Calu3 (cell line): ENCODE measurements around the gene PLCH2. TPM values are rescaled to one million over a fixed set of nuclear protein-coding genes. Genes with fewer than 3 reads are reported as not detected.

Source experiments
- BruUV-seq: library from RNA; stranded (reverse); fragments of 400-500 nt; replicated peaks from 2 replicates; lab custom pipeline; 2021; lab: Mats Ljungman, UMichigan
- CTCF ChIA-PET: fragments of 300-600 bp; sonication (Branson Sonifier 250); formaldehyde crosslinking; loops from one replicate; lab custom pipeline; 2022; ENCODE audit warnings: antibody characterized with exemption; lab: Charles Lee
- DNase-seq: peaks from one replicate; pipeline ENCODE4 v3.0.0; 2022
- H3K27ac Mint-ChIP-seq: one replicate; pipeline ENCODE4 v1.8.0; 2022; ENCODE audit warnings: mixed read lengths; ENCODE audit not compliant: unreplicated experiment
- H3K27me3 Mint-ChIP-seq: one replicate; pipeline ENCODE4 v1.8.0; 2022; ENCODE audit warnings: mixed read lengths; ENCODE audit not compliant: unreplicated experiment
- H3K36me3 Mint-ChIP-seq: one replicate; pipeline ENCODE4 v1.8.0; 2022; ENCODE audit warnings: mild to moderate bottlenecking, moderate library complexity, mixed read lengths; ENCODE audit not compliant: insufficient read depth, unreplicated experiment
- H3K4me1 Mint-ChIP-seq: one replicate; pipeline ENCODE4 v1.8.0; 2022; ENCODE audit warnings: mild to moderate bottlenecking, low read depth, mixed read lengths; ENCODE audit not compliant: unreplicated experiment
- H3K4me3 Mint-ChIP-seq: one replicate; pipeline ENCODE4 v1.8.0; 2022; ENCODE audit warnings: mild to moderate bottlenecking, low read depth, moderate library complexity, mixed read lengths; ENCODE audit not compliant: unreplicated experiment
- H3K9me3 Mint-ChIP-seq: one replicate; pipeline ENCODE4 v1.8.0; 2022; ENCODE audit warnings: low read depth, mixed read lengths; ENCODE audit not compliant: unreplicated experiment
- CTCF ChIP-seq: fragments of 200-600 bp; IDR thresholded peaks from one replicate; pipeline ENCODE4 v1.8.0; 2022; ENCODE audit warnings: antibody characterized with exemption; ENCODE audit not compliant: unreplicated experiment
- intact Hi-C: fragments of 100-400 bp; cut with micrococcal nuclease; formaldehyde crosslinking; loops from one replicate; pipeline ENCODE4 v1.10.0; 2022; ENCODE audit not compliant: unreplicated experiment
- total RNA-seq: library from RNA; stranded (reverse); gene quantifications from 2 replicates; pipeline ENCODE4 v1.2.3, GENCODE V29; 2022

PLCH2 gene
- total RNA-seq, 1 experiment from 2014 or later: 3.1 TPM

GRCh38 chr1:2445162-2445822, 30.8 kb upstream of the PLCH2 start:
- peaks cover 34% of the 10 kb centered on the region for H3K27me3 Mint-ChIP-seq
- BruUV-seq: no TSS peak
- TF ChIP-seq CTCF: no peak
- no peak for DNase-seq
- peaks cover 3% of the 10 kb centered on the region for H3K36me3 Mint-ChIP-seq
- no peaks in the 10 kb centered on the region for H3K4me1 Mint-ChIP-seq
- H3K27ac Mint-ChIP-seq: no peak overlapping the region
- CTCF ChIA-PET: interaction anchor here (1.3 kb wide), 1 partner anchor 29 kb away, joined by 4 read pairs; no protein-coding TSS in a partner anchor
- no peaks in the 10 kb centered on the region for H3K9me3 Mint-ChIP-seq
- no peak overlapping the region for H3K4me3 Mint-ChIP-seq
- intact Hi-C loops: no loop called here

DNA sequence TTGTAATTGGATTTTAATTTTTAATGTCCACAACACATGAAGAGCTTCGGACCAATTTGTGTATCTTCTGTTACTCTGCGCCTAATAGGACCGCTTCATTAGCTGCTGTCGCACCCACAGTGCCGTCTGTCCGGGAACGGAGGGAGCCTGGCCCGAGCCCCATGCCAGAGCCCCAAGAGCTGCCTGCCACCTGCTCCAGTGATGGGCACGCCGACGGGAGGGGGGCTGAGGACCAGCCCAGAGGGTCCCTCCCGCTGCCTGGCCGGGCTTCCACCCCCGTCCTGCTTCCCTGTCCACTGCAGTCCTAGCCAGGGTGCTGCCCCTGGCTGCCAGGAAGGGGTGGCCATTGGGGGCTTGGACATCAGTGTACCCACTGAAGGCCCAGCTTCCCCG, 30.3 kb upstream of the PLCH2 start:
- no peak overlapping the region for H3K4me3 Mint-ChIP-seq
- no peak for DNase-seq
- CTCF ChIA-PET: interaction anchor here (1.3 kb wide), 1 partner anchor 30 kb away, joined by 4 read pairs; no protein-coding TSS in a partner anchor
- peaks cover 3% of the 10 kb centered on the region for H3K36me3 Mint-ChIP-seq
- H3K9me3 Mint-ChIP-seq: no peaks in the 10 kb centered on the region
- no peak for TF ChIP-seq CTCF
- H3K4me1 Mint-ChIP-seq: no peaks in the 10 kb centered on the region
- intact Hi-C loops: no loop called here
- peaks cover 33% of the 10 kb centered on the region for H3K27me3 Mint-ChIP-seq
- H3K27ac Mint-ChIP-seq: no peak overlapping the region
- BruUV-seq: no TSS peak

DNA sequence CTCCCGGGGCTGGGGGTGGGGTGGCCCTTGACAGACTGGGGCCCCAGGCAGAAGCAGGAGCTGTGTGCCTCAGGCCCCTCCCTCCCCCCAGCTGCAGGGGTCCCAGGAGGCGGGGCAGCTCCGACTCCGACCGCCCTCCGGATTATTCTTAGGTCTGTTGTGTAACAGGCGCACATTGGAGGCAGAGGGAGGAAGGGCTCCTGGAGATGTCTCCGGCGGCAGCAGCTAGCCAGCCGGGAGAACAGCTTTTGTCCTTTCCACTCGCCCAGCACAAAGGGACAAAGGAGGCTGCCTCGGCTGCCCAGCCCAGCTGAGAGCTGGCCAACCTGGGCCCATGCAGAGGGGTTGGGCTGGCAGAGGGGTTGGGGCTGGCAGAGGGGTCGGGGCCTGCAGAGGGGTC, 29.7 kb upstream of the PLCH2 start:
- DNase-seq: no peak
- Mint-ChIP-seq H3K27me3 (peaks cover 27% of the 10 kb centered on the region), H3K27ac (no peak overlapping the region), H3K36me3 (peaks cover 3% of the 10 kb centered on the region), H3K4me1 (no peaks in the 10 kb centered on the region), H3K9me3 (no peaks in the 10 kb centered on the region), H3K4me3 (no peak overlapping the region)
- TF ChIP-seq CTCF: no peak
- CTCF ChIA-PET: interaction anchor here (1.3 kb wide), 1 partner anchor 31 kb away, joined by 4 read pairs; no protein-coding TSS in a partner anchor
- BruUV-seq: no TSS peak
- intact Hi-C loops: no loop called here

GRCh38 chr1:2446861-2447260, 29.2 kb upstream of the PLCH2 start:
- no TSS peak for BruUV-seq
- Mint-ChIP-seq H3K4me1 (no peaks in the 10 kb centered on the region), H3K27ac (no peak overlapping the region), H3K4me3 (no peak overlapping the region), H3K36me3 (peaks cover 3% of the 10 kb centered on the region), H3K27me3 (peaks cover 22% of the 10 kb centered on the region), H3K9me3 (no peaks in the 10 kb centered on the region)
- CTCF ChIA-PET: no interaction called here
- DNase-seq: no peak
- intact Hi-C loops: no loop called here
- TF ChIP-seq CTCF: no peak
